Measurements from ENCODE around the gene SHC3. TPM values are rescaled to one million over a fixed set of nuclear protein-coding genes. Genes with fewer than 3 reads are reported as not detected.

The SHC3 gene
- total RNA-seq, 1 experiment from 2014 or later, result 1.8 TPM

DNA sequence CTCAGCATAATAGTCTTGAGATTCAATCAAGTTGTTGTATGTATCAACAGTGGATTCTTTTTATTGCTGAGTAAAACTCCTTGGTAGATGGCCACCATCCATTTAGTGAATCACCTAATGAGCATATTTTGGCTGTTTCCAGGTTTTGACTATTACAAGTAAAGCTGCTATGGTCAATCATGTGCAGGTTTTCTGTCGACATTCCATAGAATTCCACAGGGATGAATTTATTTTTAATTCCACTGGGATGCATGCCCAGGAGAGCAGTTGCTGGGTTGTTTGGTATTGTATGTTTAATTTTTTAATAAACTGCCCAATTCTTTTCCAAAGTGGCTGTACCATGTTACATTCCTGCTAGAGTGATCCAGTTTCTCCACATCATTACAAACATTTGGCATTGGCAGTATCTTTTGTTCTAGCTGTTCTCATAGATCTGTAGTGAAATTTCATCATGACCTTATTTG lies 197.8 kb downstream of the SHC3 start:
- Histone ChIP-seq H3K79me1 (ENCODE audit: insufficient read depth, low read depth, low read length, poor library complexity, severe bottlenecking) (no peaks in the 10 kb centered on the region), H3K27me3 (ENCODE audit: insufficient read depth, low read length) (no peaks in the 10 kb centered on the region), H4K20me1 (ENCODE audit: control insufficient read depth, insufficient read depth, insufficient read length) (no peaks in the 10 kb centered on the region), H3K9ac (ENCODE audit: extremely low read depth, insufficient read length, low read length) (no peak overlapping the region), H3K27ac (ENCODE audit: insufficient read length, low read depth, low read length) (no peak overlapping the region), H2BK5ac (ENCODE audit: insufficient read length, low read length) (no peak overlapping the region), H2BK20ac (ENCODE audit: low read depth, low read length, poor library complexity, severe bottlenecking) (no peak overlapping the region), H3K4ac (ENCODE audit: low read depth, low read length) (no peak overlapping the region), H3K18ac (ENCODE audit: insufficient read length, low read depth, low read length) (no peak overlapping the region), H4K91ac (ENCODE audit: insufficient read length, low read depth, low read length) (no peak overlapping the region), H4K8ac (replicated peaks; ENCODE audit: insufficient read length, low read depth, low read length) (no peak overlapping the region), H3K79me2 (ENCODE audit: insufficient read depth, low read length) (no peaks in the 10 kb centered on the region), H3K9me3 (ENCODE audit: control insufficient read depth, low read depth, low read length) (peaks cover 5% of the 10 kb centered on the region), H3K23me2 (ENCODE audit: insufficient read length, low read depth, low read length, poor library complexity, severe bottlenecking) (no peaks in the 10 kb centered on the region), H3K4me1 (ENCODE audit: insufficient read depth, low read length) (no peaks in the 10 kb centered on the region), H3K23ac (ENCODE audit: insufficient read length, low read depth, low read length) (no peak overlapping the region), H3K14ac (ENCODE audit: insufficient read depth, low read length) (no peak overlapping the region), H2AK5ac (ENCODE audit: insufficient read length, low read length) (no peak overlapping the region), H2BK12ac (ENCODE audit: insufficient read length, low read depth, low read length) (no peak overlapping the region), H3K4me2 (ENCODE audit: insufficient read depth, insufficient read length, low read length) (no peak overlapping the region), H2AFZ (ENCODE audit: low read length) (no peak overlapping the region), H3T11ph (ENCODE audit: low read length) (no peak overlapping the region), H4K5ac (ENCODE audit: insufficient read length, low read depth, low read length) (no peak overlapping the region), H2BK120ac (ENCODE audit: low read depth, low read length, poor library complexity, severe bottlenecking) (no peak overlapping the region), H3K56ac (ENCODE audit: insufficient read length, low read depth, low read length) (no peak overlapping the region), H2BK15ac (ENCODE audit: low read depth, low read length) (no peak overlapping the region)
- Mint-ChIP-seq H3K27me3 (ENCODE audit: low read depth) (peaks cover 3% of the 10 kb centered on the region; the same call in 1 of the 2 replicates), H3K4me1 (peaks cover 6 to 8% of the 10 kb centered on the region in 2 experiments), H3K27ac (no peak overlapping the region), H3K36me3 (ENCODE audit: insufficient read depth in 1 of 3, low read depth in 3 of 3) (peaks cover 5 to 14% (median 6%) of the 10 kb centered on the region in 3 experiments), H3K9me3 (peaks cover 10 to 14% of the 10 kb centered on the region in 2 experiments; a peak in 4 of 5 replicates), H3K4me3 (no peak overlapping the region)
- no CpG with 5 or more reads among the region's 1 CpG for WGBS (ENCODE audit: extremely low coverage, insufficient read length, low lambda C conversion rate)
- TF ChIP-seq, protein P1, sequence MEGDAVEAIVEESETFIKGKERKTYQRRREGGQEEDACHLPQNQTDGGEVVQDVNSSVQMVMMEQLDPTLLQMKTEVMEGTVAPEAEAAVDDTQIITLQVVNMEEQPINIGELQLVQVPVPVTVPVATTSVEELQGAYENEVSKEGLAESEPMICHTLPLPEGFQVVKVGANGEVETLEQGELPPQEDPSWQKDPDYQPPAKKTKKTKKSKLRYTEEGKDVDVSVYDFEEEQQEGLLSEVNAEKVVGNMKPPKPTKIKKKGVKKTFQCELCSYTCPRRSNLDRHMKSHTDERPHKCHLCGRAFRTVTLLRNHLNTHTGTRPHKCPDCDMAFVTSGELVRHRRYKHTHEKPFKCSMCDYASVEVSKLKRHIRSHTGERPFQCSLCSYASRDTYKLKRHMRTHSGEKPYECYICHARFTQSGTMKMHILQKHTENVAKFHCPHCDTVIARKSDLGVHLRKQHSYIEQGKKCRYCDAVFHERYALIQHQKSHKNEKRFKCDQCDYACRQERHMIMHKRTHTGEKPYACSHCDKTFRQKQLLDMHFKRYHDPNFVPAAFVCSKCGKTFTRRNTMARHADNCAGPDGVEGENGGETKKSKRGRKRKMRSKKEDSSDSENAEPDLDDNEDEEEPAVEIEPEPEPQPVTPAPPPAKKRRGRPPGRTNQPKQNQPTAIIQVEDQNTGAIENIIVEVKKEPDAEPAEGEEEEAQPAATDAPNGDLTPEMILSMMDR (conservative IDR thresholded peaks at IDR 0.05), result no peak
- no peak for DNase-seq

Data from H9 (cell line).